HL-60 (cell line): ENCODE results near the gene SLC22A23.

Experiments
- CTCF ChIP-seq: IDR thresholded peaks from one replicate; pipeline ENCODE4 v1.5.1; 2011; ENCODE audit warnings: low read length, control low read depth, inconsistent platforms; ENCODE audit not compliant: insufficient read depth
- POLR2AphosphoS5 ChIP-seq: IDR thresholded peaks from 2 replicates; pipeline ENCODE4 v1.6.1; 2012; ENCODE audit warnings: low read depth
- REST ChIP-seq: IDR thresholded peaks from 2 replicates; pipeline ENCODE4 v1.6.1; 2012; ENCODE audit warnings: low read depth; ENCODE audit not compliant: insufficient replicate concordance

- TF ChIP-seq REST (no peak), CTCF (no peak), POLR2AphosphoS5 (no peak)
These were observed 173.6 kb downstream of the SLC22A23 start for GRCh38 chr6:3283241-3283640.
